ENCODE data around the gene APOBEC3C.
"Not testable (repeated sequence)": the region's sequence is repeated elsewhere in the genome, so short reads cannot be mapped to it uniquely, and the experiment has no call there.

Gene APOBEC3C

GRCh38 chr22:38984224-38984623 lies 29.8 kb upstream of the APOBEC3C start:
- DNase-seq, result no peak

- DNase-seq, result peak; percentile 96
These were observed 29.0 kb upstream of the APOBEC3C start for GRCh38 chr22:38984784-38985757.

GRCh38 chr22:38986629-38987028 lies 27.4 kb upstream of the APOBEC3C start:
- DNase-seq, result no peak

GRCh38 chr22:38987171-38987895 lies 26.7 kb upstream of the APOBEC3C start:
- no peak for DNase-seq

- peak; percentile 42 for DNase-seq
These were observed 24.6 kb upstream of the APOBEC3C start for GRCh38 chr22:38989466-38989865.

- DNase-seq, result not testable (repeated sequence)
These were observed 21.1 kb upstream of the APOBEC3C start for GRCh38 chr22:38992871-38993371.

- DNase-seq, result no peak
These were observed 18.0 kb upstream of the APOBEC3C start for GRCh38 chr22:38996105-38996504.

GRCh38 chr22:38997518-38997917 lies 16.5 kb upstream of the APOBEC3C start:
- DNase-seq, result no peak

- DNase-seq, result peak; percentile 81
These were observed 10.9 kb upstream of the APOBEC3C start for GRCh38 chr22:39003165-39003638.

GRCh38 chr22:39007177-39007576 lies 6.9 kb upstream of the APOBEC3C start:
- DNase-seq, result no peak

- DNase-seq, result not testable (repeated sequence)
These were observed 5.7 kb upstream of the APOBEC3C start for GRCh38 chr22:39008271-39008850.

GRCh38 chr22:39010946-39011345 lies 3.1 kb upstream of the APOBEC3C start:
- DNase-seq, result no peak

GRCh38 chr22:39012533-39013511 lies 1.2 kb upstream of the APOBEC3C start:
- DNase-seq, result no peak

- not testable (repeated sequence) for DNase-seq
These were observed 506 bp upstream of the APOBEC3C start for GRCh38 chr22:39013561-39013941.

GRCh38 chr22:39014723-39015121 lies 665 bp downstream of the APOBEC3C start:
- DNase-seq, result not testable (repeated sequence)

GRCh38 chr22:39016592-39016991 lies 2.5 kb downstream of the APOBEC3C start:
- DNase-seq, result no peak

- DNase-seq, result no peak
These were observed 3.7 kb downstream of the APOBEC3C start for GRCh38 chr22:39017596-39018365.

- not testable (repeated sequence) for DNase-seq
These were observed 6.1 kb downstream of the APOBEC3C start for GRCh38 chr22:39020021-39020651.

- DNase-seq, result no peak
These were observed 7.6 kb downstream of the APOBEC3C start for GRCh38 chr22:39021552-39022250.
